ENCODE results near the gene HNF1A.
"Not testable (repeated sequence)": the region's sequence is repeated elsewhere in the genome, so short reads cannot be mapped to it uniquely, and the experiment has no call there.

Gene HNF1A

DNA sequence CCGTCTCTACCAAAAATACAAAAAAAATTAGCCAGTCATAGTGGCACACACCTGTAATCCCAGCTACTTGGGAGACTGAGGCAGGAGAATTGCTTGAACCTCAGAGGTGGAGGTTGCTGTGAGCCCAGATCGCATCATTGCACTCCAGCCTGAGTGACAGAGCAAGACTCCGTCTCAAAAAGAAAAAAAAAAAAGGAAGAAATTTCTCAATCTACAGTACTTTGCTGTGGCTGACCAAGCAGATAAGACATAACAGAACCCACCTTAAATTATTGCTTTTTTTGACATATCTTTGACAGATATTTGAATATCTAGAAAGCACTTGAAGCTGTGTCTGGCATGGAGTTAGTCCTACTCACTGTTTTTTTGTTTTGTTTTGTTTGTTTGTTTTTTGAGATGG, 34.9 kb upstream of the HNF1A start:
- DNase-seq (ENCODE audit: low spot score): no peak
- TF ChIP-seq CTCF (IDR thresholded peaks at IDR 0.05; ENCODE audit: extremely low read depth, missing control alignments): no peak

- peak; percentile 26 for TF ChIP-seq CTCF (IDR thresholded peaks at IDR 0.05; ENCODE audit: extremely low read depth, missing control alignments)
- peak; percentile 76 for DNase-seq (ENCODE audit: low spot score)
Measured at GRCh38 chr12:120944645-120945217, 33.6 kb upstream of the HNF1A start.

DNA sequence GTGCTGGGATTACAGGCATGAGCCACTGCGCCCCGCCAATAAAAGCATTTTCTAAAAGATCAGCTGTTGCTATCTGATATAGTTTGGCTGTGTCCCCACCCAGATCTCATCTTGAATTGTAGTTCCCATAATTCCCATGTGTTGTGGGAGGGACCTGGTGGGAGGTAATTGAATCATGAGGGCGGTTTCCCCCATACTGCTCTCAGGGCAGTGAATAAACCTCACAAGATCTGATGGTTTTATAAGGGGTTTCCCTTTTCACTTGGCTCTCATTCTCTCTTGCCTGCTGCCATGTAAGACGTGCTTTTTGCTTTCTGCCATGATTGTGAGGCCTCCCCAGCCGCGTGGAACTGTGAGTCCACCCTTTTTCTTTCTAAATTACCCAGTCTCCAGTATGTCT, 32.8 kb upstream of the HNF1A start:
- DNase-seq (ENCODE audit: low spot score): not testable (repeated sequence)

- not testable (repeated sequence) for DNase-seq (ENCODE audit: low spot score)
Measured at GRCh38 chr12:120950260-120950799, 28.0 kb upstream of the HNF1A start.

GRCh38 chr12:120950807-120951206, 27.5 kb upstream of the HNF1A start:
- no peak for DNase-seq (ENCODE audit: low spot score)
- no peak for TF ChIP-seq CTCF (IDR thresholded peaks at IDR 0.05; ENCODE audit: extremely low read depth, missing control alignments)

GRCh38 chr12:120955232-120955631, 23.1 kb upstream of the HNF1A start:
- no peak for TF ChIP-seq CTCF (IDR thresholded peaks at IDR 0.05; ENCODE audit: extremely low read depth, missing control alignments)
- DNase-seq (ENCODE audit: low spot score): no peak

- no peak for DNase-seq (ENCODE audit: low spot score)
- no peak for TF ChIP-seq CTCF (IDR thresholded peaks at IDR 0.05; ENCODE audit: extremely low read depth, missing control alignments)
Measured at GRCh38 chr12:120956579-120957300, 21.6 kb upstream of the HNF1A start.

DNA sequence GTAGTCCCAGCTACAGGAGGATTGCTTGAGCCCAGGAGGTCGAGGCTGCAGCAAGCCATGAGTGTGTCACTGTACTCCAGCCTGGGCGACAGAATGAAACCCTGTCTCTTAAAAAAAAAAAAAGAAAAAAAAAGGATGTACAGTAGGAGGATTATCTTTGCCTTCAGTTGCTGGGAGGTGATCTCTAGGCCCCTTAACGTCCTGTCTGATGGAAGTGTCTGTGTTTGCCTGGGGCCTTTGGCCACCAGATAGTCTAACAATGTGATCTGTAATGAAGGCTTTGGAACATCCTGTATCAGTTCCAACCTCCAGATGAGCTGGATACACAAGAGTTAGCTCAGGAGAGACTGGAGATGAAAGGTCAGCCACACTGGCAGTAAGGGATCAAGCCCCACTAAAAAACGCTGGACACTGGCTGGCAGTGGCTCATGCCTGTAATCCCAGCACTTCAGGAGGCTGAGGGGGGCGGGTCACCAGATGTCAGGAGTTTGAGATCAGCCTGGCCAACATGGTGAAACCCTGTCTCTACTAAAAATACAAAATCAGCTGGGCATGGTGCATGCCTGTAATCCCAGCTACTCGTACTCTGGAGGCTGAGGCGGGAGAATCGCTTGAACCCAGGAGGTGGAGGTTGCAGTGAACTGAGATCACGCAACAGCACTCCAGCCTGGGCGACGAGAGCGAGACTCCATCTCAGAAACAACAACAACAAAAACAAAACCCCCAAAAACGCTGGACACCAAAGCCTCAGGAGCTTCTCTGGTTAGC, 19.0 kb upstream of the HNF1A start:
- DNase-seq (ENCODE audit: low spot score): no peak

More for the DNA sequence above, 19.0 kb upstream of the HNF1A start:
- no peak for TF ChIP-seq CTCF (IDR thresholded peaks at IDR 0.05; ENCODE audit: extremely low read depth, missing control alignments)
